Tibial nerve (tissue), 4 donors: Measurements from ENCODE around the gene DPH2. TPM values are rescaled to one million over a fixed set of nuclear protein-coding genes. Genes with fewer than 3 reads are reported as not detected.

Experiments
- DNase-seq, 2 donors: peaks; one replicate each; pipeline ENCODE4 v3.0.0-alpha.2; 2019; ENCODE audit warnings: low spot score in 2 of 2
- H3K27ac ChIP-seq, 4 donors: fragments of 200-600 bp; sonication (generic) in 3 of 4; one replicate each; pipeline ENCODE4 v1.5.1; 2017 to 2019; ENCODE audit warnings: mild to moderate bottlenecking in 1 of 4
- H3K27me3 ChIP-seq, 2 donors: fragments of 200-600 bp; sonication (generic) in 1 of 2; one replicate each; pipeline versions ENCODE4 v1.5.1 to v1.6.0; 2017 to 2019
- H3K36me3 ChIP-seq, 3 donors: fragments of 200-600 bp; sonication (generic); one replicate each; pipeline ENCODE4 v1.5.1; 2018 to 2019
- H3K4me1 ChIP-seq, 4 donors: fragments of 200-600 bp; sonication (generic) in 3 of 4; one replicate each; pipeline ENCODE4 v1.5.1; 2017 to 2019
- H3K4me3 ChIP-seq, 4 donors: fragments of 200-600 bp; sonication (generic) in 3 of 4; one replicate each; pipeline ENCODE4 v1.5.1; 2017 to 2019; ENCODE audit warnings: mild to moderate bottlenecking in 1 of 4, moderate library complexity in 1 of 4
- H3K9me3 ChIP-seq, 4 donors: fragments of 200-600 bp; sonication (generic) in 3 of 4; one replicate each; pipeline ENCODE4 v1.5.1; 2017 to 2019
- EP300 ChIP-seq, 2 donors: sonication (generic); formaldehyde crosslinking; IDR thresholded peaks; one replicate each; pipeline ENCODE4 v1.6.1; 2017; ENCODE audit warnings: antibody characterized with exemption in 2 of 2, mild to moderate bottlenecking in 1 of 2
- POLR2A ChIP-seq, 2 donors: fragments of 450-650 bp; IDR thresholded peaks; one replicate each; pipeline ENCODE4 v1.6.1; 2017; ENCODE audit warnings: antibody characterized with exemption in 2 of 2, mild to moderate bottlenecking in 2 of 2, moderate library complexity in 2 of 2
- WGBS, 2 donors: methylation state at CpG; one replicate each; pipeline ENCODE4 v1.1.5; 2018; 5-methylcytosine and 5-hydroxymethylcytosine counted together
- total RNA-seq, 4 donors: library from RNA; depleted of rRNA; stranded (reverse); fragments of >200 nt; gene quantifications; one replicate each; pipeline ENCODE4 v1.1.0, GENCODE V29; 2016
- TF ChIP-seq, protein P1 (sequence below), 5 experiments: fragments of 200-600 bp in 3 of 5; fragments of 450-650 bp in 2 of 5; sonication (generic) in 3 of 5; IDR thresholded peaks; one replicate each; pipeline ENCODE4 v1.5.1; 2016 to 2019; ENCODE audit warnings: antibody characterized with exemption in 5 of 5, mild to moderate bottlenecking in 3 of 5, moderate library complexity in 2 of 5

Gene DPH2
- total RNA-seq, 4 donors from 2014 or later = 25.7 to 41.7 (median 31.9) TPM

DNA sequence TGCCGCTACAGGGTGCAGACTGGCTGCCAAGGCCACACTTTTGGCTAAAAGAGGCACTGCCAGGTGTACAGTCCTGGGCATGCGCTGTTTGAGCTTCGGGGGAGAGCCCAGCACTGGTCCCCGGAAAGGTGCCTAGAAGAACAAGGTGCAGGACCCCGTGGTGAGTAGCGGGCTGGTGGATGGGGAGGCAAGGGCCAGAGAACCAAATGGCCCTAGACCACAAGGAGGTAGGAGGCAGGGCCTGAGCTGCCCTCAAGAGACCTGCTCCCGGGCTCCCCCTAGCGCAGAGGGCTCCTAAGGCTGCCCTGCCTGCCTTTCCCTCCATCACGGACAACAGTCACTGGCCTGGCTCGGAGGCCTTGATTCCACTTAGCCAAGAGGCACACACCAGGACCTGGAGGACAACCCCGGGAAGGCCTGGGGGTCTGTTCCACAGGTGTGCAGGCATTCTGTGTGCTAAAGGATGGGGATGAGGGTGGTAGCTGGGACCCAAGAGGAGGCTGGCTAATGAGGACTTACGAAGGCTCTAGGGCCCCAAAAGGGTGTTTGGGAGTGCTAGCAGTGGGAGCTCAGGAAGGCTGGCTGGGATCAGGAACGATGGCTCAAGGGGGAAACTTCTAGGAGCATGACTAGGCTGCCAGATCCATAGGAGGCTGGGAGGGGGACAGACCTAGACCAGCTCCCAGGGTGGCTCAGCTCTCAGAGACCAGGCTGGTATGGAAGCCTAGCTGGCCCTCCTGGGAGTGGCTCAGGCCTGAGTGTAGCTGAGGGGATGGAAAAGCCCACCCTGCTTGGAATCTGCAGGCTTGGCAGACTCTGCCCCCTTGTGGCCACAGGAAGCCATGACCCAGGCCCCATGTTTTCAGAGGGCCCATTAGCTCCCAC lies 35.5 kb upstream of the DPH2 start:
- H3K36me3 ChIP-seq = peaks cover 0 to 22% (median 0%) of the 10 kb centered on the region in 3 donors
- H3K9me3 ChIP-seq = no peaks in the 10 kb centered on the region
- H3K27ac ChIP-seq = no peak overlapping the region
- WGBS, 2 donors = 29 to 39% methylated on average over 13 of the region's 13 CpGs
- peak in 1 of 2 donors; percentile 42 for DNase-seq
- TF ChIP-seq EP300 (IDR thresholded peaks at IDR 0.05) (no peak), POLR2A (IDR thresholded peaks at IDR 0.05) (no peak)
- TF ChIP-seq, protein P1, sequence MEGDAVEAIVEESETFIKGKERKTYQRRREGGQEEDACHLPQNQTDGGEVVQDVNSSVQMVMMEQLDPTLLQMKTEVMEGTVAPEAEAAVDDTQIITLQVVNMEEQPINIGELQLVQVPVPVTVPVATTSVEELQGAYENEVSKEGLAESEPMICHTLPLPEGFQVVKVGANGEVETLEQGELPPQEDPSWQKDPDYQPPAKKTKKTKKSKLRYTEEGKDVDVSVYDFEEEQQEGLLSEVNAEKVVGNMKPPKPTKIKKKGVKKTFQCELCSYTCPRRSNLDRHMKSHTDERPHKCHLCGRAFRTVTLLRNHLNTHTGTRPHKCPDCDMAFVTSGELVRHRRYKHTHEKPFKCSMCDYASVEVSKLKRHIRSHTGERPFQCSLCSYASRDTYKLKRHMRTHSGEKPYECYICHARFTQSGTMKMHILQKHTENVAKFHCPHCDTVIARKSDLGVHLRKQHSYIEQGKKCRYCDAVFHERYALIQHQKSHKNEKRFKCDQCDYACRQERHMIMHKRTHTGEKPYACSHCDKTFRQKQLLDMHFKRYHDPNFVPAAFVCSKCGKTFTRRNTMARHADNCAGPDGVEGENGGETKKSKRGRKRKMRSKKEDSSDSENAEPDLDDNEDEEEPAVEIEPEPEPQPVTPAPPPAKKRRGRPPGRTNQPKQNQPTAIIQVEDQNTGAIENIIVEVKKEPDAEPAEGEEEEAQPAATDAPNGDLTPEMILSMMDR (IDR thresholded peaks at IDR 0.05) = peak; percentile 86 to 94 (median 87)
- peaks cover 0 to 25% of the 10 kb centered on the region in 2 donors for H3K27me3 ChIP-seq
- H3K4me3 ChIP-seq = peak overlapping the region in 2 of 4 donors; percentile 42 to 45
- peaks cover 0 to 36% (median 21%) of the 10 kb centered on the region in 4 donors for H3K4me1 ChIP-seq

DNA sequence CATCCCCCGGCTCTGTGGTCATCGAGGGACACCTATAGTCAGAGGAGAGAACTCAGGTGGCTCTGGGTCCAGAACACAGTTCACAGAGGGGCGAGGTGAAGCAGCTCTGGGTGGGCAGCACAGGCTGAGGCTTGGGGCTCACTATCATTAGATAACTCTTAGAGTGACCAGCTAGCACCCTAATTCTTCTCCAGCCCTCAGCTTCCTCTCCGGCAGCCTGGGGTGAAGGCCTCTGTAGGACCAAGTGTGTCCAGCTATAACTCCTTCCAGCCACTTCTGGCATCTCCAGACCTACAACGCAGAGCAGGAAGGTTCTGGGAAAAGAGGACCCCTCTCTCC lies 34.9 kb upstream of the DPH2 start:
- peaks cover 0 to 25% of the 10 kb centered on the region in 2 donors for H3K27me3 ChIP-seq
- no peak overlapping the region for H3K27ac ChIP-seq
- H3K4me3 ChIP-seq = no peak overlapping the region
- H3K9me3 ChIP-seq = no peaks in the 10 kb centered on the region
- TF ChIP-seq POLR2A (IDR thresholded peaks at IDR 0.05) (no peak), EP300 (IDR thresholded peaks at IDR 0.05) (no peak)
- TF ChIP-seq, protein P1 (IDR thresholded peaks at IDR 0.05) = no peak
- peaks cover 0 to 36% (median 21%) of the 10 kb centered on the region in 4 donors for H3K4me1 ChIP-seq
- peaks cover 0 to 16% (median 0%) of the 10 kb centered on the region in 3 donors for H3K36me3 ChIP-seq
- no peak for DNase-seq
- 35 to 45% methylated on average over 5 of the region's 5 CpGs for WGBS, 2 donors

DNA sequence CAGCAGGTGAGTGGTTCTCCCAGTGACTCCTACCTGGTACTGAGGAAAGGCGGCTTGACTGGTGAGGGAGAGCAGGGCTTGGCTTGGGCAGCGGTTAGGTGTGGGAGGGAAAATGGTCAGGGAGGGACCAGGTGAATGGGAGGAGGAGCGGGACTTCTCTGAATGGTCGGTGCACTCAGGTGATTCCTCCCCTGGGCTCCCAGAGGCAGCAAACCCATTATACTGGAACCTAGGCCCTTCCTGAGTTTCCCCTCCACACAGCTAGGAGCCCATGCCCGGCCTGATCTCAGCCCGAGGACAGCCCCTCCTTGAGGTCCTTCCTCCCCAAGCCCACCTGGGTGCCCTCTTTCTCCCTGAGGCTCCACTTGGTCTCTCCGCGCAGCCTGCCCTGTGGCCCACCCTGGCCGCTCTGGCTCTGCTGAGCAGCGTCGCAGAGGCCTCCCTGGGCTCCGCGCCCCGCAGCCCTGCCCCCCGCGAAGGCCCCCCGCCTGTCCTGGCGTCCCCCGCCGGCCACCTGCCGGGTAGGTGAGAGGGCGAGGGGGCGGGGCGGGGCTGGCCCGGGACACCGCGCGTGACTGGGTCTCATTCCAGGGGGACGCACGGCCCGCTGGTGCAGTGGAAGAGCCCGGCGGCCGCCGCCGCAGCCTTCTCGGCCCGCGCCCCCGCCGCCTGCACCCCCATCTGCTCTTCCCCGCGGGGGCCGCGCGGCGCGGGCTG lies 33.9 kb upstream of the DPH2 start:
- 19 to 21% methylated on average over 25 to 26 of the region's 48 CpGs for WGBS, 2 donors
- Histone ChIP-seq H3K4me1 (peaks cover 0 to 36% (median 21%) of the 10 kb centered on the region in 4 donors), H3K4me3 (peak overlapping the region; percentile 9 to 54 (median 25)), H3K36me3 (peaks cover 0 to 10% (median 0%) of the 10 kb centered on the region in 3 donors), H3K27ac (no peak overlapping the region), H3K9me3 (no peaks in the 10 kb centered on the region), H3K27me3 (peaks cover 0 to 25% of the 10 kb centered on the region in 2 donors)
- no peak for DNase-seq
- TF ChIP-seq EP300 (IDR thresholded peaks at IDR 0.05) (no peak), POLR2A (IDR thresholded peaks at IDR 0.05) (no peak)
- TF ChIP-seq, protein P1 (IDR thresholded peaks at IDR 0.05) = no peak

DNA sequence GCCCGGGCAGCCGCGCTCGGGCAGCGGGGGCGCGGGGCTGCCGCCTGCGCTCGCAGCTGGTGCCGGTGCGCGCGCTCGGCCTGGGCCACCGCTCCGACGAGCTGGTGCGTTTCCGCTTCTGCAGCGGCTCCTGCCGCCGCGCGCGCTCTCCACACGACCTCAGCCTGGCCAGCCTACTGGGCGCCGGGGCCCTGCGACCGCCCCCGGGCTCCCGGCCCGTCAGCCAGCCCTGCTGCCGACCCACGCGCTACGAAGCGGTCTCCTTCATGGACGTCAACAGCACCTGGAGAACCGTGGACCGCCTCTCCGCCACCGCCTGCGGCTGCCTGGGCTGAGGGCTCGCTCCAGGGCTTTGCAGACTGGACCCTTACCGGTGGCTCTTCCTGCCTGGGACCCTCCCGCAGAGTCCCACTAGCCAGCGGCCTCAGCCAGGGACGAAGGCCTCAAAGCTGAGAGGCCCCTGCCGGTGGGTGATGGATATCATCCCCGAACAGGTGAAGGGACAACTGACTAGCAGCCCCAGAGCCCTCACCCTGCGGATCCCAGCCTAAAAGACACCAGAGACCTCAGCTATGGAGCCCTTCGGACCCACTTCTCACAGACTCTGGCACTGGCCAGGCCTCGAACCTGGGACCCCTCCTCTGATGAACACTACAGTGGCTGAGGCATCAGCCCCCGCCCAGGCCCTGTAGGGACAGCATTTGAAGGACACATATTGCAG lies 33.2 kb upstream of the DPH2 start:
- Histone ChIP-seq H3K4me3 (peak overlapping the region in 3 of 4 donors; percentile 9 to 54 (median 37)), H3K9me3 (no peaks in the 10 kb centered on the region), H3K36me3 (peaks cover 0 to 6% (median 0%) of the 10 kb centered on the region in 3 donors), H3K27me3 (peaks cover 0 to 25% of the 10 kb centered on the region in 2 donors), H3K4me1 (peaks cover 0 to 36% (median 21%) of the 10 kb centered on the region in 4 donors), H3K27ac (no peak overlapping the region)
- WGBS, 2 donors = 12 to 36% methylated on average over 16 to 35 of the region's 56 CpGs
- TF ChIP-seq POLR2A (IDR thresholded peaks at IDR 0.05) = no peak
- TF ChIP-seq, protein P1 (IDR thresholded peaks at IDR 0.05) = no peak
- no peak for TF ChIP-seq EP300 (IDR thresholded peaks at IDR 0.05)
- DNase-seq = no peak
